DOHH2 (cell line): Measurements from ENCODE around the gene ST3GAL5.

Experiments used
- EZH2phosphoT487 ChIP-seq: fragments of 200-600 bp; sonication (generic); IDR thresholded peaks from 2 replicates; pipeline ENCODE4 v1.6.1; 2017; ENCODE audit warnings: borderline replicate concordance, mild to moderate bottlenecking, antibody characterized with exemption, low read length, moderate library complexity, mixed read lengths
- TF ChIP-seq, protein P1 (sequence below): fragments of 200-600 bp; sonication (generic); IDR thresholded peaks from one replicate; pipeline ENCODE4 v1.5.1; 2014; ENCODE audit warnings: antibody characterized with exemption, mild to moderate bottlenecking, low read depth, low read length; ENCODE audit not compliant: poor library complexity, severe bottlenecking

DNA sequence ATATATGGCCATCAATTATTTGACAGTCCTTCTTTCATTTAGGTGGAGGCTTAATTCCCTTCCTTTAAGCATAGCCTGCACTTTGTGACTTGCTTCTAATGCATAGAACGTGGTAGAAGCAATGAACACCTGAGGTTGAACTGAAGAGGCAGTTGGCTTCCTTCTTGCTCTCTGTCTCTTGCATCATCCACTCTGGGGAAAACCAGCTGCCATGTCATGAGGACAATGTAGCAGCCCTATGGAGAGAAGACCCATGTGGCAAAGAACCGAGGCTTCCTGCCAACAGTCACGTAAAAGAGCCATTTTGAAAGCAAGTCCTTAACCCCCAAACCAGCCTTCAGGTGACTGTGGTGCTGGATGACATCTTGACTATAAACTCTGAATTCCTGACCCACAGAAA is 88.2 kb downstream of the ST3GAL5 start:
- TF ChIP-seq, protein P1, sequence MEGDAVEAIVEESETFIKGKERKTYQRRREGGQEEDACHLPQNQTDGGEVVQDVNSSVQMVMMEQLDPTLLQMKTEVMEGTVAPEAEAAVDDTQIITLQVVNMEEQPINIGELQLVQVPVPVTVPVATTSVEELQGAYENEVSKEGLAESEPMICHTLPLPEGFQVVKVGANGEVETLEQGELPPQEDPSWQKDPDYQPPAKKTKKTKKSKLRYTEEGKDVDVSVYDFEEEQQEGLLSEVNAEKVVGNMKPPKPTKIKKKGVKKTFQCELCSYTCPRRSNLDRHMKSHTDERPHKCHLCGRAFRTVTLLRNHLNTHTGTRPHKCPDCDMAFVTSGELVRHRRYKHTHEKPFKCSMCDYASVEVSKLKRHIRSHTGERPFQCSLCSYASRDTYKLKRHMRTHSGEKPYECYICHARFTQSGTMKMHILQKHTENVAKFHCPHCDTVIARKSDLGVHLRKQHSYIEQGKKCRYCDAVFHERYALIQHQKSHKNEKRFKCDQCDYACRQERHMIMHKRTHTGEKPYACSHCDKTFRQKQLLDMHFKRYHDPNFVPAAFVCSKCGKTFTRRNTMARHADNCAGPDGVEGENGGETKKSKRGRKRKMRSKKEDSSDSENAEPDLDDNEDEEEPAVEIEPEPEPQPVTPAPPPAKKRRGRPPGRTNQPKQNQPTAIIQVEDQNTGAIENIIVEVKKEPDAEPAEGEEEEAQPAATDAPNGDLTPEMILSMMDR, result no peak
- no peak for TF ChIP-seq EZH2phosphoT487
